ENCODE data around the gene BBOX1.
"Not testable (repeated sequence)": the region's sequence is repeated elsewhere in the genome, so short reads cannot be mapped to it uniquely, and the experiment has no call there.

Gene BBOX1

GRCh38 chr11:27087432-27087831 lies 46.8 kb downstream of the BBOX1 start:
- in situ Hi-C loops (cut with HindIII; ENCODE audit: low pct_ligation_motif_present, low sequenced_read_pairs), result no loop called here
- peak; percentile 20 for DNase-seq
- Histone ChIP-seq H3K36me3 (replicated peaks) (no peaks in the 10 kb centered on the region), H3K4me3 (ENCODE audit: low read depth, low read length) (no peak overlapping the region), H3K27ac (no peak overlapping the region), H3K27me3 (replicated peaks) (no peaks in the 10 kb centered on the region)
- no peak for TF ChIP-seq CTCF (IDR thresholded peaks at IDR 0.05; ENCODE audit: low read depth, low read length, missing control alignments)

- TF ChIP-seq CTCF (IDR thresholded peaks at IDR 0.05; ENCODE audit: low read depth, low read length, missing control alignments), result no peak
- H3K27me3 ChIP-seq (replicated peaks), result no peaks in the 10 kb centered on the region
- in situ Hi-C loops (cut with HindIII; ENCODE audit: low pct_ligation_motif_present, low sequenced_read_pairs), result no loop called here
- no peak overlapping the region for H3K4me3 ChIP-seq (ENCODE audit: low read depth, low read length)
- no peak overlapping the region for H3K27ac ChIP-seq
- H3K36me3 ChIP-seq (replicated peaks), result no peaks in the 10 kb centered on the region
- no peak for DNase-seq
Observed at GRCh38 chr11:27088353-27088752, 47.7 kb downstream of the BBOX1 start.

GRCh38 chr11:27089746-27090145 lies 49.1 kb downstream of the BBOX1 start:
- H3K36me3 ChIP-seq (replicated peaks), result no peaks in the 10 kb centered on the region
- no peaks in the 10 kb centered on the region for H3K27me3 ChIP-seq (replicated peaks)
- no peak for TF ChIP-seq CTCF (IDR thresholded peaks at IDR 0.05; ENCODE audit: low read depth, low read length, missing control alignments)
- in situ Hi-C loops (cut with HindIII; ENCODE audit: low pct_ligation_motif_present, low sequenced_read_pairs), result no loop called here
- H3K27ac ChIP-seq, result no peak overlapping the region
- no peak overlapping the region for H3K4me3 ChIP-seq (ENCODE audit: low read depth, low read length)
- no peak for DNase-seq

- in situ Hi-C loops (cut with HindIII; ENCODE audit: low pct_ligation_motif_present, low sequenced_read_pairs); H3K27me3 ChIP-seq (replicated peaks); H3K27ac ChIP-seq; H3K4me3 ChIP-seq (ENCODE audit: low read depth, low read length); H3K36me3 ChIP-seq (replicated peaks); DNase-seq: not testable (repeated sequence)
Observed at GRCh38 chr11:27090357-27090948, 49.8 kb downstream of the BBOX1 start.

- no peak for DNase-seq
- no peak overlapping the region for H3K4me3 ChIP-seq (ENCODE audit: low read depth, low read length)
- in situ Hi-C loops (cut with HindIII; ENCODE audit: low pct_ligation_motif_present, low sequenced_read_pairs), result no loop called here
Observed at GRCh38 chr11:27094120-27094519, 53.5 kb downstream of the BBOX1 start.

GRCh38 chr11:27095059-27095458 lies 54.4 kb downstream of the BBOX1 start:
- Histone ChIP-seq H3K4me3 (ENCODE audit: low read depth, low read length) (no peak overlapping the region), H3K27ac (no peak overlapping the region), H3K36me3 (replicated peaks) (no peaks in the 10 kb centered on the region), H3K27me3 (replicated peaks) (no peaks in the 10 kb centered on the region)
- TF ChIP-seq CTCF (IDR thresholded peaks at IDR 0.05; ENCODE audit: low read depth, low read length, missing control alignments), result no peak
- DNase-seq, result no peak
- in situ Hi-C loops (cut with HindIII; ENCODE audit: low pct_ligation_motif_present, low sequenced_read_pairs), result no loop called here

More at GRCh38 chr11:27094120-27094519, 53.5 kb downstream of the BBOX1 start:
- no peaks in the 10 kb centered on the region for H3K27me3 ChIP-seq (replicated peaks)
- no peak overlapping the region for H3K27ac ChIP-seq
- no peak for TF ChIP-seq CTCF (IDR thresholded peaks at IDR 0.05; ENCODE audit: low read depth, low read length, missing control alignments)
- H3K36me3 ChIP-seq (replicated peaks), result no peaks in the 10 kb centered on the region
